Measurements from ENCODE around the gene NACAD.

Gene NACAD

DNA sequence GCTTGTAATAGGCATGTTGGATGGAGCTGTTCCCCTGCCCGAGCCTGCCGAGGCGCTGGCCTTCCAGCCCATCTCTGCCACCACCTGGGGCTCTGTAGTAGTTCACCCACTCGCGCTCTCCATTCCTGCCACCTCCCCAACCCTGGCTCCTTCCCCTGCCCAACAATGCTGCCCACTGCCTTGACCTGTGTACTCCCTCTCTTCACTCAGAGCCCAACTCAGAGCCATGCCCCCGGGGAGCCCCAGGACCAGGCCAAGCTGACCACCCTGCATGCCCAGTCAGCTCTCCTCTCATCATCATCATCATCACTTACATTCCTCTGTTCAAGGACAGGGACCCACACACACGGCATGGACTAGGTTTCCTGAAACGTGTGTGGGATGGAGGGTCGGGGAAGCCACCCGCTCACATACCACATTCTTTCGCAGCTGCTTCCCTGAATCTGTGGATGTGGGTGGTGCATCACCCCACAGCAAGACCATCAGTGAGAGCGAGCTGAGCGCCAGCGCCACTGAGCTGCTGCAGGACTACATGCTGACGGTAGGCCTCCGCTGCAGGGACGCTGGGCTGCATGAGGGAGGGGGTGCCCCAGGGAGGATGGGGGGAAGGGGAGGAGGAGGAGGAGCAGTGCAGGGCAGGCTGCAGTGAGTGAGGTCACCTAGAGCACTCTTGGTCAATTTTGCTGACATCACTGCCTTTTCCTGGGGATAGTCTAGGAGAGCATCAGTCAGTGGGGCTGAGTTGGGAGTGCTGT, 15.6 kb downstream of the NACAD start:
- no peak for DNase-seq

DNA sequence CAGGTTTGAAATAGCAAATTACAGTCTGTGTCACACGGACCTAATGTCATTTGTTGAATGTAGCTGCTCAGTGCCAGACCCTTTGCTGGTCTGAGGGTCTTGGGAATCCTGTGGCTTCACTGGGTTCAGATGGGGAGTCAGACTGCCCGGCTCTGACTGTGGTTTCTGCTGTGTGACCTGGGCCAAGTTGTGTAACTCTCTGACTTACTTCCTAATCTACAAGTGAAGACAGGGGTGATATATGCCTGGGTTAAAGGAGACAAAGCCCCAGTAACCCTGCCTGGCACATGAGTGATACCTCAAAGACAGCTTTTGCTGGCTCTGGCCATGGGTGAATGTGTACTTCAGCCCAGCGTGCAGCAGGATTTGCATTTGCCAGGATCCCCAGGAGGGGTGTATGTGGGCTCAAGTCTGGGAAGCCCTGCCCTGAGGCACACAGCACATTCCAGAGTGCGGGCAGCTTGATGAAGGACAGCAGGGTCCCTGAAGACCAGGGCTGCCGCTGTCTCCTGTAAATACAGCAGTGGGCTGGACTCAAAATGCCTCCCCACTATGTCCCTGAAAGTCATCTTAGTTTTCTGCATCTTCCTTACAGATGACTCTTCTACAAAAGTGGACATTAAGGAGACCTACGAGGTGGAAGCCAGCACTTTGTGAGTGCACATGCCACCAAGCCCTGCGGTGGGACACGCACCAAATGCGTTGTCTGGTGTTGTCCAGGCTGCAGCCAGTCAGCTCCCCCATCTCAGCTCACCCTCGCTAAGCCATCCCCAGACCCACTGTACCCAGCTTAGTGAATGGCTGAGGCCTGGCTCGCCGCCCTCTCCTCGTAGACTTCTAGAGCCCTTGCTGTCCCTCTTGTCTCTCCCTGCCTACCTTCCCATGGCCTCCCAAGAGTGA, 16.4 kb downstream of the NACAD start:
- no peak for DNase-seq

GRCh38 chr7:45071528-45071927, 17.2 kb downstream of the NACAD start:
- DNase-seq, result no peak

GRCh38 chr7:45070254-45070642, 18.5 kb downstream of the NACAD start:
- no peak for DNase-seq

- DNase-seq, result no peak
These were observed 19.1 kb downstream of the NACAD start for GRCh38 chr7:45069444-45070253.

- no peak for DNase-seq
These were observed 20.3 kb downstream of the NACAD start for GRCh38 chr7:45068236-45069023.

GRCh38 chr7:45067582-45067981, 21.2 kb downstream of the NACAD start:
- DNase-seq, result no peak

DNA sequence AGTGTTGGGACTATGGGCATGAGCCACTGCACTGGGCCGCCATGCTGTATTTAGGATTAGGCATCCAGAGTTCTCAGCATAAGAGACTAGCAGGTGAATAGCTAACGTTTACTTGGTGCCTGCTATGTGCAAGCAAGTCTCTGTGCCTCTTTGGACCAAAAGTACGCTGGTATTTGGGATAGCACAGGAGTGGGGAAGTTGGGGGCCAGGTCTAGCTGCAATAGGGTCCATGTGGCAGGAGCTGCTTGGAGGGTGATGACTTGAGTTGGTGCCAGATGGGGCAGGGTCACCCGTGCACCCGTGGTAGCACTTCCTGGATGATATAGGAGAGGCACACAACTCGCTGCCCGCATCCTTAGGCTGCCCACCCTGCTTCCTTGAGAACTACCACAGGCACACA, 22.4 kb downstream of the NACAD start:
- DNase-seq, result no peak

DNA sequence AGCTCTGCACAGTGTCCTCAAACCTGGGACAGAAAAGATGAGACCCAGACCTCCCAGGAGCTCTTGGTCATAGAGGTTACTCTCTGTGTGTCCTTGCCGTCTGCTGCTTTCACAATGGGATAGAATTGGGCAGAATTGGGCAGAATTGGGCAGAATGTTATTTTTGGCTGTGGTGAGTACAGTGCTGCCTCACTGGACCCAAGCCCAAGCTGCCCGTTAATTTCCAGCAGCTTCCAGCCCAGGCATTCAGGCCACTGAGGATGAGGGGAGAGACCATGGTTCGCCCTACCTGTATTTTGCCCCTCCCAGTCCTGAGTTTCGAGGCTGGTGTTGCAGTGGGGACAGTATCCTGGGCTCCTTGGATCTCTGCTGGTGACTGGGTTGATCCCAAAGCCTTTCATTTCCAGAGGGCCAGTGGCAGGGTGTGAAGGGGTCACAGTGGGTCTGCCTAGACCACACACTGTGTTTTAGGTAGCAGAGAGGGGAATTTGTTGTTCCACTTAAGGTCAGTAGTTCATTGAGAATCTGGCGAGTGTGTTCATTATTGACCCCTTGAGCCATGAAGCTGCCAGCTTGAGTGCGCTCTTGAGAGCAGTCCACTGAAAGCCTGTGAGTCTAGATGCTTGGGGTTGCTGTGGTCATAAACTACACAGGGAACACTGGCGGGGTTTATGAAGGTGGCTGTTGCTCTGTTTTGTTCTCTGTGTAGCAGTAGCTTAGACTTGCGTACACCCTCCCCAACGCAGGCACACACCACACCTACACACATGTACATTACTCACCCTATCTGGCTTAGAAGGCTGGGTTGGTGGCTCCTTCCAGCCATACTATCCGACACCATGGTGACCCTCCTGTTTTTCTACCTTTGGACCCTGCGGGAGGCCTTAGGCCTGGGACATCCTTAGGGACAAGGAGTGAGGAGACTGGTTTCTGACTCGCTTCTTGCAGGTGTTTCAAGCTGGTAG, 23.5 kb downstream of the NACAD start:
- DNase-seq, result no peak

- DNase-seq, result no peak
These were observed 24.6 kb downstream of the NACAD start for GRCh38 chr7:45064047-45064725.

DNA sequence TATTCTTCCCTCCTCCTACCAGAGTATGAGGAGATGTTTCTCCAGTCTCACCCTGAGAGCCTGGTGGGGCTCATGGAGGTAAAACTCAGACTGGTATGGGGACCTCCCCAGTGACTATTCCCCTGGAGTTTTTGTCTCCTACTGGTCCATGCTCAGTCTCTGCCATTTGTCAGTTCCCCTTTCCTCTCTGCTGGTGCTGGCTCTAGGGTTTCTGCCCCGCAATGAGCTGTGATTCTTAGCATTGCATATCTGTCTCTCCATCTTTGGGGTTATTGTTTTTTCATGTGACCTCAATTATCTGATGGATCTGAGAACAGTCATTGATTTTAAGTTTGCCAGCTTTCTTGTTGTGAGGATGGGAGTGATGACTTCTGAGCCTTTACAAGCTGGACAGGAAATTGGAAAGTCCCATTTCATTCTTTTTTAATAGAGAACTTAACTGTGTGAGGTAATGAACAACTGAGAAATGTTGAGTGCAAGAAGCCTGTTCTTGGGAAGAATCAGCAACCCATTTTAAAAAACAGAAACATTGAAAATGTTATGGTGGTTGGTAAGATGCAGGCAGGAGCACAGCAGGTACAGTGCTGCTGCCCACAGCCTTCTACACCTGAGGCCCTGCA, 26.9 kb downstream of the NACAD start:
- DNase-seq, result no peak

GRCh38 chr7:45061352-45061751, 27.4 kb downstream of the NACAD start:
- no peak for DNase-seq

GRCh38 chr7:45060295-45060694, 28.5 kb downstream of the NACAD start:
- DNase-seq, result no peak

GRCh38 chr7:45057878-45058277, 30.9 kb downstream of the NACAD start:
- DNase-seq, result no peak

- no peak for DNase-seq
These were observed 33.1 kb downstream of the NACAD start for GRCh38 chr7:45055594-45056219.

DNA sequence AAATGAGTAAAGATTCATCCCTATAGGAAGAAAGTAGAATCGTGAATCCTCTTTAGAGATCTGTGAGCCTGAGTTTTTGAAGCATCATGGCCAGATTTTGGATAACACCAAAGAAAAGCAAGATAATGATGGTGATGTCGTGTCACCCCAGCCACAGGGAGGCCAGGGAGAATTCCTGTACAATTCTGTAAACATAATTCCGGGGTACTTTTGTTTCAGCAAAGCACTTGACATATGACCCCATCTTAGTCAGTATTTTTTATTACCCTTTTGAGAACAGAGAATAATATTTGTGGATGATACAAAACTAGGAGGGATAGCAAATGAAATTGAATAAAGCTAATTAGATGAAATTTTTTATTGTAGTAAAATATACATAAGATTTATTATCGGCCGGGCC, 33.8 kb downstream of the NACAD start:
- DNase-seq, result no peak

DNA sequence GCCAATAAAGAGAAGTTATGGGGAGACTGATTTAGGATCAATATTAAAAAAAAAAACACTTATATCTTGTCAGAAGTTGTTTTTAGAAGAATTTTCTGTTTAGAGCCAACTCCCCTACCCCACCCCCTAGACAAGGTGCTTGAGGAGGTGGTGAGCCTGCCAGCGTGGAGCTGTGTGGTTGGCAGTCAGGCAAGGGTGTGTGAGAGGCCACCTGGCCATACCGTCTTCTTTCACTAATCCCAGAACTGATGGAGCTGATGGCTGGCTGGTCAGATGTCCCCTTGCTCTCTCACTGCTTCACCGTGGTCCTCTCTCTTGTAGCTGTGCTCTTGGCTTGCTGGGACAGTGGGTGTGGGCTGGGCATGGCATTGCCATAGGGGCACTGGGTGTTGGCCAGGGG, 34.3 kb downstream of the NACAD start:
- DNase-seq, result no peak

GRCh38 chr7:45053941-45054340, 34.8 kb downstream of the NACAD start:
- no peak for DNase-seq

DNA sequence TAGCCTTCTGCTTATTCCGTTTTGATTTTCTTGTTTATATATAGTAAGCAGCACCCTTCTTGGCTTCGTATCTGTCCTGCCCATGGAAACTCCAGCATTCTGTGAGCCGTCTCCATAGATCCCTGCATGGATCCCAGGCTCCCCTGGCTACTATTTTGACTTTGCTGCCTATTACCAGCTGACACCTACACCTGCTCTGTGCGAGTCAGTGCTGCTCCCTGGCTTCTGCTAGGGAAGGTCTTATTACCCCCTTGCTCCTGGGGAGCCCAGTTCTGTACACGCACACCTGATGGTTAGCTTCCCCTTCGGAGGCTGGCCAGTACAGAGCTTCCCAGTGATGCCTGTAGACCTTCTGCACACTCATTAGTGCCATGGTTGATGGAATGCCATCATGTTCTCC, 35.4 kb downstream of the NACAD start:
- no peak for DNase-seq

GRCh38 chr7:45052011-45052410, 36.8 kb downstream of the NACAD start:
- DNase-seq, result no peak
